ENCODE measurements around the gene ERG.

The ERG gene

DNA sequence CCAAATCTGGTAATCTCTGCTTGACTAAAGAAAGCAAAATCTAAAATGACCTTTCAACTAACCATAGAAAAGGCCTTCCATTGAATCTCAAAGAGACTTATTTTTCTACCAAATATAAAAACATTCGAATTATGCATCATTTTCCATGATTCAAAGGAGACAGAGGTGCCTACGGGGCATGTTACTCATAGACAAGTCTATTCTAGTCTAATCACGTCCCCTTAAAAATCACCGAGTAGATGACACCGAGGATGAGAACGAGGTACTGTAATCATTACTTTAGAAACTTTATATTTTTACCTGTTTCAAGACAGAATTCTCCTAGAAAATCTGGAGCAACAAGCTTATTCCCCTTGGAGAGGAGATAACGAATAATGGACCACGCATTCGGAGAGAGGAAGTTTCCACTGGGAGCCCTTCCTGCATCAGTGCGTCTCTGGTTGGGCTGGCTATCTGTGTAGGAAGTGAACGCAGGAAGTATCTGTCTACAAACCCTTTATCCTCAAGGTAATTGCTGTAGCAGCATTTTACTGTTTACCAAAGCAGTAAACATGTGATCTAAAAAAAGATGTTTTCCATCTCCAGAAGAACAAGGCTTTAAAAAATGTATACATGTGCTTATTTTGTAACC lies 9.5 kb downstream of the ERG start:
- FAIRE-seq, result no peak
- no peak for TF ChIP-seq CTCF (IDR thresholded peaks at IDR 0.05; ENCODE audit: insufficient read depth, missing control alignments)
- no peak for DNase-seq (ENCODE audit: insufficient read length, low spot score)

DNA sequence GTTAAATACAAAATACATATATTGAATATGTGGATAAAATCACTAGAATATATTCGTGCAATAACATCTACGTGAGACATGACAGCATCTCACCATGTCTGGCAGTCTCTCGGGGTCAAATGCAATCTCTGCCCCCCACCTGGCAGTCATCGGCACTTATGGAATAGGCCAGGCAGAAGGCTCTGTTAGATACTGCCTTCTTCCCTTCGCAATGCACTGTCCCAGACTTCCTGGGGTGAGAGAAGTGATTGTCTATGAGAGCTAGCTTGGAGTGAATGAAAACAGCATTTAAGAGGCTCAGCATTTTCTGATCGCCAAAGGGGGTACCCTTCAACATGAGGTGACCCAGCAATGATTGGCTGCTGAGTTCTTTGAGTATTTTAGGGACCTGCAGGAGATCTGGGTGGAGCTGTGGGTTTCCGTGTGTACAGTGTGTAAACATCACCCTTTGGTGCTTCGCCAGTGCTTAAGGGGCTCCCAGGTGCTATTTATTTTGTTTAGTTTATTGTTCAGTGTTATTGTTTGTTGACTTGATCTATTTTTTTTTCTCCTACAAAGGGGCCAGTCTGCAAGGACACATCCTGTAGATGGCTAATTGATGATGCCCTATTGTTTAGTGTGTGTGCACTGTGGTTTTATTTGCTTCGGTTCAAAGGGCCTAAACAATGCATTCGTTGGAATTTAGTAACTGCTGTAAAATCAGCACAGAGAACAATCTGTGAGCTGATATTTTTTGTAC lies 10.2 kb downstream of the ERG start:
- FAIRE-seq, result no peak
- DNase-seq (ENCODE audit: insufficient read length, low spot score), result no peak
- TF ChIP-seq CTCF (IDR thresholded peaks at IDR 0.05; ENCODE audit: insufficient read depth, missing control alignments), result no peak

GRCh38 chr21:38486706-38487105 lies 11.6 kb downstream of the ERG start:
- FAIRE-seq, result no peak
- no peak for DNase-seq (ENCODE audit: insufficient read length, low spot score)
- no peak for TF ChIP-seq CTCF (IDR thresholded peaks at IDR 0.05; ENCODE audit: insufficient read depth, missing control alignments)

- FAIRE-seq, result no peak
Measured at GRCh38 chr21:38486221-38486620, 12.1 kb downstream of the ERG start.

DNA sequence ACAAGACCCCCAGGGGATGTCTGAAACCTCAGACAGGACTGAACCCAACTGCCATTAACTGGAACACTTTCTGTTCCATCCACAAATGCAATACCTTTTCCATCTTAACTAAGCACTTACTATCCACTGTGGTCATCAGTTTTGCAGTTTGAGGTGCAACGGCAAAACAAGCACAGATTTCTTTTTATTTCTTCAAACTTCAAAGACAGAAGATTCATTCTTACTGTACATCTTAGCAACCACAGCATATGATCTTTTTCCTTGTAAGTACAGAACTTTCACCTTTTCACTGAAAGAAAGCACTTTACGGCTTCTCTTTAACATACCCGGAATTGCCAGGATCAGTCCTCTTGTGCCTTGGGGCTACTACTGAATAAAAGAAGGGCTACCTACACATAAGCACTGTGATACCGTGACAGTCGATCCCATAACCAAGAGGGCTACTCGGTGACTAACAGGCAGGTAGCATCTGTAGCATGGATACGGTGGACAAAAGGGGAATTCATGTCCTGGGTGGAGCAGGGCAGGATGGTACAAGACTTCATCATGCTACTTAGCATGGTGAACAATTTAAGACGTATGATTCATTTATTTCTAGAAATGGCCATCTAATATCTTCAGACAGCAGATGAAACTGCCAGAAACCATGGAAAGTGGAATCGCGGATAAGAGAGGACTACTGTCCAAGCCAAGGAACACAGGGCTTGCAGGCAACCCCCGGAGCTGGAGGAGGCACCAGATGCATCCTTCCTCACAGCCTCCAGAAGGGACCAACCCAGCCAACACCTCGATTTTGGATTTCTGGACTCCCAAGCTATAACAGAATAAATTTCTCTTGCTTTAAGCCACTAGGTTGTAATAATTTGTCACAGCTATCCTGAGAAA lies 18.4 kb downstream of the ERG start:
- FAIRE-seq, result no peak
- no peak for TF ChIP-seq CTCF (IDR thresholded peaks at IDR 0.05; ENCODE audit: insufficient read depth, missing control alignments)

More at GRCh38 chr21:38486221-38486620, 12.1 kb downstream of the ERG start:
- TF ChIP-seq CTCF (IDR thresholded peaks at IDR 0.05; ENCODE audit: insufficient read depth, missing control alignments), result no peak
- no peak for DNase-seq (ENCODE audit: insufficient read length, low spot score)

DNA sequence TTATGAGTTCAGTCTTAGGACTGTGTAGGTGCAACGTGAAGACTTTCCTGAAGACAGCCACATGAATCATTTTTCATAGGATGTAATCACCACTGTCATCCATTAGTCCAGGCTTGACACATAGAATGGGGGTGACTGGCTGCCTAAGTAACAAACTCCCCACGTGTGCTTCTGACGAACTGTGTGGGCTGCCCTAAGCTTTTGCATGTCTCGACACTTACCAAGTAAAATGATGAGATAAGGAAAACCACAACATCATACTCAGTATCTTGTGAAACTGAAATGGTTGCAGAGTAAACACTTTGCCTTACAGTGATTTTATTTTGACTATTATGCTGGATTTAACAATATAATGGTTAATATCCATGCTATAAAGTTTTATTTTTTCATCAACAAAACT lies 19.5 kb downstream of the ERG start:
- FAIRE-seq, result no peak
- no peak for DNase-seq (ENCODE audit: insufficient read length, low spot score)
- TF ChIP-seq CTCF (IDR thresholded peaks at IDR 0.05; ENCODE audit: insufficient read depth, missing control alignments), result no peak

More for the DNA sequence above, 18.4 kb downstream of the ERG start:
- DNase-seq (ENCODE audit: insufficient read length, low spot score), result no peak

Measured in D721Med (cell line).